ENCODE results near the gene PGS1. TPM values are rescaled to one million over a fixed set of nuclear protein-coding genes. Genes with fewer than 3 reads are reported as not detected.
A peak's percentile ranks its signal among the peaks of the same experiment; 100 is the strongest.

The PGS1 gene
- total RNA-seq, 2 experiments from 2014 or later = 70.2 to 73.2 TPM

- Mint-ChIP-seq H3K27me3 (no peaks in the 10 kb centered on the region), H3K27ac (no peak overlapping the region), H3K9me3 (no peaks in the 10 kb centered on the region), H3K4me3 (no peak overlapping the region), H3K36me3 (peaks cover 2% of the 10 kb centered on the region), H3K4me1 (peaks cover 2% of the 10 kb centered on the region)
- DNase-seq (no peak), ATAC-seq (ENCODE audit: low read depth) (no peak)
- POLR2A ChIA-PET = no interaction called here
These were observed 48.7 kb downstream of the PGS1 start for GRCh38 chr17:78427140-78427539.

- Mint-ChIP-seq H3K36me3 (peaks cover under 1% of the 10 kb centered on the region), H3K9me3 (no peaks in the 10 kb centered on the region), H3K27ac (no peak overlapping the region), H3K4me1 (peaks cover under 1% of the 10 kb centered on the region), H3K4me3 (no peak overlapping the region), H3K27me3 (no peaks in the 10 kb centered on the region)
- ATAC-seq (ENCODE audit: low read depth) (no peak), DNase-seq (no peak)
- POLR2A ChIA-PET = no interaction called here
These were observed 49.7 kb downstream of the PGS1 start for GRCh38 chr17:78428025-78428575.

- Mint-ChIP-seq H3K27me3 (no peaks in the 10 kb centered on the region), H3K4me1 (no peaks in the 10 kb centered on the region), H3K27ac (no peak overlapping the region), H3K9me3 (no peaks in the 10 kb centered on the region), H3K4me3 (no peak overlapping the region), H3K36me3 (no peaks in the 10 kb centered on the region)
- POLR2A ChIA-PET = no interaction called here
- DNase-seq (no peak), ATAC-seq (ENCODE audit: low read depth) (no peak)
These were observed 50.6 kb downstream of the PGS1 start for GRCh38 chr17:78428836-78429617.

- Mint-ChIP-seq H3K36me3 (no peaks in the 10 kb centered on the region), H3K4me3 (no peak overlapping the region), H3K4me1 (no peaks in the 10 kb centered on the region), H3K27me3 (no peaks in the 10 kb centered on the region), H3K27ac (no peak overlapping the region), H3K9me3 (no peaks in the 10 kb centered on the region)
- POLR2A ChIA-PET = no interaction called here
- ATAC-seq (ENCODE audit: low read depth) (no peak), DNase-seq (no peak)
These were observed 51.2 kb downstream of the PGS1 start for GRCh38 chr17:78429618-78429995.

GRCh38 chr17:78430892-78431691, 52.6 kb downstream of the PGS1 start:
- Mint-ChIP-seq H3K27me3 (peaks cover 2% of the 10 kb centered on the region), H3K36me3 (no peaks in the 10 kb centered on the region), H3K4me1 (no peaks in the 10 kb centered on the region), H3K4me3 (no peak overlapping the region), H3K27ac (no peak overlapping the region), H3K9me3 (no peaks in the 10 kb centered on the region)
- DNase-seq (no peak), ATAC-seq (ENCODE audit: low read depth) (no peak)
- POLR2A ChIA-PET = interaction anchor here (1.0 kb wide), 1 partner anchor 15 kb away, joined by 3 read pairs; no protein-coding TSS in a partner anchor

GRCh38 chr17:78431692-78431958, 53.2 kb downstream of the PGS1 start:
- Mint-ChIP-seq H3K9me3 (no peaks in the 10 kb centered on the region), H3K4me3 (no peak overlapping the region), H3K27ac (no peak overlapping the region), H3K4me1 (no peaks in the 10 kb centered on the region), H3K36me3 (no peaks in the 10 kb centered on the region), H3K27me3 (peaks cover 3% of the 10 kb centered on the region)
- DNase-seq (no peak), ATAC-seq (ENCODE audit: low read depth) (no peak)
- POLR2A ChIA-PET = no interaction called here

- H3K4me3 Mint-ChIP-seq = no peak overlapping the region
- no peaks in the 10 kb centered on the region for H3K4me1 Mint-ChIP-seq
- ATAC-seq (ENCODE audit: low read depth) = no peak
- H3K36me3 Mint-ChIP-seq = no peaks in the 10 kb centered on the region
- DNase-seq = no peak
- no peaks in the 10 kb centered on the region for H3K9me3 Mint-ChIP-seq
- no peak overlapping the region for H3K27ac Mint-ChIP-seq
- POLR2A ChIA-PET = no interaction called here
- H3K27me3 Mint-ChIP-seq = peaks cover 3% of the 10 kb centered on the region
These were observed 54.0 kb downstream of the PGS1 start for GRCh38 chr17:78432226-78433012.

- no peaks in the 10 kb centered on the region for H3K4me1 Mint-ChIP-seq
- peak overlapping the region; percentile 32 for H3K27ac Mint-ChIP-seq
- ATAC-seq (ENCODE audit: low read depth) (no peak), DNase-seq (no peak)
- H3K4me3 Mint-ChIP-seq = no peak overlapping the region
- peaks cover 3% of the 10 kb centered on the region for H3K27me3 Mint-ChIP-seq
- peaks cover 2% of the 10 kb centered on the region for H3K36me3 Mint-ChIP-seq
- POLR2A ChIA-PET = interaction anchor here (0.6 kb wide), 1 partner anchor 53 kb away, joined by 3 read pairs; no protein-coding TSS in a partner anchor
- peaks cover 1% of the 10 kb centered on the region for H3K9me3 Mint-ChIP-seq
These were observed 54.7 kb downstream of the PGS1 start for GRCh38 chr17:78433013-78433727.

GRCh38 chr17:78433780-78434335, 55.4 kb downstream of the PGS1 start:
- H3K36me3 Mint-ChIP-seq = peaks cover 2% of the 10 kb centered on the region
- DNase-seq = no peak
- H3K9me3 Mint-ChIP-seq = peaks cover 2% of the 10 kb centered on the region
- H3K27ac Mint-ChIP-seq = peak overlapping the region; percentile 32
- POLR2A ChIA-PET = no interaction called here
- no peak for ATAC-seq (ENCODE audit: low read depth)
- no peaks in the 10 kb centered on the region for H3K4me1 Mint-ChIP-seq
- H3K4me3 Mint-ChIP-seq = no peak overlapping the region
- H3K27me3 Mint-ChIP-seq = peaks cover 3% of the 10 kb centered on the region

- Mint-ChIP-seq H3K4me1 (no peaks in the 10 kb centered on the region), H3K27ac (no peak overlapping the region), H3K36me3 (peaks cover 2% of the 10 kb centered on the region), H3K9me3 (peaks cover 2% of the 10 kb centered on the region), H3K4me3 (no peak overlapping the region), H3K27me3 (peaks cover 3% of the 10 kb centered on the region)
- DNase-seq (no peak), ATAC-seq (ENCODE audit: low read depth) (no peak)
- POLR2A ChIA-PET = no interaction called here
These were observed 56.2 kb downstream of the PGS1 start for GRCh38 chr17:78434455-78435329.

GRCh38 chr17:78435330-78436005, 57.0 kb downstream of the PGS1 start:
- Mint-ChIP-seq H3K36me3 (peaks cover 2% of the 10 kb centered on the region), H3K27me3 (peaks cover 3% of the 10 kb centered on the region), H3K4me3 (no peak overlapping the region), H3K4me1 (no peaks in the 10 kb centered on the region), H3K27ac (no peak overlapping the region), H3K9me3 (peaks cover 2% of the 10 kb centered on the region)
- DNase-seq (no peak), ATAC-seq (ENCODE audit: low read depth) (no peak)
- POLR2A ChIA-PET = no interaction called here

All from activated naive CD8-positive, alpha-beta T cell treated with anti-CD3 and anti-CD28 coated beads, Interleukin-2, amount 10 ng/mL, durations not matched to agents 7 days and 5 days (primary cell).